ENCODE results near the gene TYK2.

The TYK2 gene

DNA sequence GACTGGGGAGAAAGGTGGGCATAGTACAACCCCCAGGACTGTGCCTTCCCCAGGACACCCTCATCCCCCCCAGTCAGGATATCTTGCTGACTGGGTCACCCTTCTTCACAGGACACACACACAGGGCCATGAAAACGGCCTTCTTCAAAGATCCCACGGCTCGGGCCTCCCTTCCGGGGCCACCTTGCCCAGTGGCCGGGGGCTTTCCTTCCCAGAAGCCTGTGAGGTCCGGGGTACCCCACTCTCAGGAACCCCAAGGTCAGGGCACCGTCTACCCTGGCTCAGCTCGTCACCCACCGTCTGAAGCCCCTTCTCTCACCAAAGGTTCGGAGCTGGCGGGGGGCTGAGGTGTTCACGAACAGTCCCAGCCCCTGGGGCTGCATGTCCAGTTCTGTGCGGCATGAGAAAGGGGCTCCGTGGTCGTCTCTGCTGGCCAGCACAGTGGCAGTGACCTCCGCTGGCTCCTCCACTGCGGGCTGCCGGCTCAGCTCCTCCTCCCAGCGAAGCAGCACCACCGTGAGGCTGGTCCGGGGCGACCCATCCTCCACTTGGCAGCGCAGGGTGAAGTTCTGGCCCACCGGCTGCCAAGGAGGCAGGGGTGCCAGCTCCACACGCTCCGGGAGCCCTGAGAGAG, 44.9 kb downstream of the TYK2 start:
- DNase-seq = peak in 19 of 56 donors; percentile 4 to 58 (median 22)

DNA sequence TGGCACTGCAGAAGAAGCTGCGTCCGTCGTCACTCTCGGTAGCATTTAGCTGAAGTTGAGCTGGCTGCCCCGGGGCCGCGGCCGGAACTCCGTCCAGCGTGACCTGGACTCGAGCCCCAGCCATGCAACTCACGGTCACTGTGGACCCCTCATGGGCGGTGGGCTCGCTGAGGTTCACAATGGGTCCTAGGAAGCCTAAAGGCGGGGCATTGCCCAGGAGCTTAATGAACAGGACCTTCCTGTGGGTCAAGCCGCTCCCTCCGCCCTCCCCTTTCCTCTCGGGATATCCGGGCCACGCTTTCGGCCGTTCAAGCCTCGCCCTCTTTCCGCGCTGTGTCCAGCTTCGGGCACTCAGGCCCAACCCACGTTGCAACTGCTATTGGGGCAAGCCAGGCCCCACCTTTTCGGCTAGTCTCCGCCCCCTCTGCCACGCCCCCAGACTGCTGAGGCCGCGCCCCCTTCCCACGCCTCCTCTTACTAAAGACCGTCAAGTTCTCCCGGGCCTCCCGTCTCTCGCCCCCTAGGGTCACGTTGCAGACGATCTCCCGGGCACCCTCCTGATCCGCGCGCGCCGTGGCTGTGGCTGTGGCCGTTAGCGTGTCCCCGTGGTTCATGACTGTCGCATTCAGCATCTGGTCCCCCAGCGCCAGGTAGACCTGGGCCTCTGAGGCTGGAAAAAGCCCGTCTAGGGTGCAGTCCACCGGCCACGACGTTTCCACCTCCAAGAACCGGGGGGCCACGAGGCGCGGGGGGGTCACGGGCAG, 45.6 kb downstream of the TYK2 start:
- DNase-seq = peak in 54 of 56 donors; percentile 5 to 85 (median 57)

DNA sequence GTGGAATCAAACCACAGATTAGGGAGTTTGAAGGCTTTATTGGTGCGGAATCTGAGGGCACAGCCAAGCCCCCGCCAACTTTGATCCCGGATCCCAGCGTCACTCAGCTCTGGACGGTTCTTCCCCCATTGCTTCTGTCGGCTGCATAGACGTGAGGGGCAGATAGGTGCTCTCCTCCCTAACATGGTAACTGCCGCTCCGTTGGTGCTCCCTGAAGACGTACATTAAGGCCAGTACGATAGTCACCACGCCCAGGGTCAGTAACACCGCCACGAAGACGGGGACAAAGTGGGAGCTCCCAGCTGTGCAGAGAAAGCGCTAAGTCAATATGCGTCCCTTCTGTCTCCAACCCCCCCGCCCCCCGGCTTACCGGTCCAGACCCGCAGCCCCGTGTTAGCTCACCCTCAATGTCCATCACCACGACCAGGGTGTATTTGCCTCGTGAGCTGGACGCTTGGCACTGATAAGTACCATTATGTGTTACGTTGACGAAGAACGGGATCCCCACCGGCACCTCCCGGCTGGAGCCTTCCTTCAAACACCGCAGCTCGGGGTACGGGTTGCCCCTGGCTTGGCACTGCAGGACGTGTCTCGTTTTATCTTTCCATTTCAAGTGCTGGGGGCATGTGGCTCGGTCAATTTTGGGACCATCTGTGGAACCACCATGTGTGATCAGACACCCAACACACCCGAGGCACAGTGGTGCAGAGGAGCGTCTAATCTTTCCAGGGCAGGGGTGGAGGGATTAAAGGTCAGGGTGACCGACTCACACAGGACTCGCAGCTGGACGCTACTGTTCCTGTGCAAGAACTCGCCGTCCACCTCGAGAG, 46.4 kb downstream of the TYK2 start:
- peak in 2 of 56 donors; percentile 31 to 46 for DNase-seq

- DNase-seq = peak; percentile 68 to 98 (median 94)
Observed at GRCh38 chr19:10332965-10333757, 47.2 kb downstream of the TYK2 start, which contains the start of gene RAVER1. RAVER1 (minus strand) TSS chr19:10333529; CDS start chr19:10333507, 22 bp downstream.

GRCh38 chr19:10332158-10332964, 48.0 kb downstream of the TYK2 start:
- no peak for DNase-seq

GRCh38 chr19:10329555-10329954, 50.8 kb downstream of the TYK2 start:
- DNase-seq = no peak

- no peak for DNase-seq
Observed at GRCh38 chr19:10328558-10329429, 51.6 kb downstream of the TYK2 start.

GRCh38 chr19:10327793-10328192, 52.6 kb downstream of the TYK2 start:
- DNase-seq = no peak

- DNase-seq = no peak
Observed at GRCh38 chr19:10325732-10326131, 54.6 kb downstream of the TYK2 start.

- DNase-seq = no peak
Observed at GRCh38 chr19:10321874-10322835, 58.2 kb downstream of the TYK2 start.

DNA sequence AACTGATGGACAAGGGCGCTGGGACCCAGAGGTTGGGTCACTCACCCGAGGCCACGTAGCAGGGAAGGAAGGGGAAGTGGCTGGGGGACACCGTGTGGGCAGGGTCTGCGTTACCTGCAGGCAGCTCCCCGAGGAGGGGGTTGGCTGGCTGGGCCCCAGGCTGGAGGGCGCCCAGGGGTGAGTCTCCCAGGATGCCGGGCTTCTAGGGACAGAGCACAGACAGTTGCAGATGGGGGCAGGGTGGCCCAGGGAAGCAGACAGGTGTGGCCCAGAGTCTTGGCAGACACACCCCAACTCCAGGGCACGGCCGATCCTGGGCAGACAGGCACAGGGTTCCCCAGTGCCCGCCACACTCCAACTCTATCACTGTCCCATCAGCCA, 59.0 kb downstream of the TYK2 start:
- no peak for DNase-seq

- DNase-seq = no peak
Observed at GRCh38 chr19:10320602-10321416, 59.6 kb downstream of the TYK2 start.

- no peak for DNase-seq
Observed at GRCh38 chr19:10318807-10319682, 61.3 kb downstream of the TYK2 start.

- no peak for DNase-seq
Observed at GRCh38 chr19:10317857-10318462, 62.4 kb downstream of the TYK2 start.

GRCh38 chr19:10317045-10317856, 63.1 kb downstream of the TYK2 start:
- DNase-seq = no peak

Data from amygdala (tissue), 56 donors.